HG03103 (cell line): ENCODE data around the gene ANO2.
"Not testable (repeated sequence)": the region's sequence is repeated elsewhere in the genome, so short reads cannot be mapped to it uniquely, and the experiment has no call there.

Source experiments
- ATAC-seq: cut with Tn5 transposase; IDR thresholded peaks from one replicate; pipeline ENCODE4 v1.9.1; 2021; ENCODE audit warnings: low read depth; ENCODE audit not compliant: unreplicated experiment

Gene ANO2

DNA sequence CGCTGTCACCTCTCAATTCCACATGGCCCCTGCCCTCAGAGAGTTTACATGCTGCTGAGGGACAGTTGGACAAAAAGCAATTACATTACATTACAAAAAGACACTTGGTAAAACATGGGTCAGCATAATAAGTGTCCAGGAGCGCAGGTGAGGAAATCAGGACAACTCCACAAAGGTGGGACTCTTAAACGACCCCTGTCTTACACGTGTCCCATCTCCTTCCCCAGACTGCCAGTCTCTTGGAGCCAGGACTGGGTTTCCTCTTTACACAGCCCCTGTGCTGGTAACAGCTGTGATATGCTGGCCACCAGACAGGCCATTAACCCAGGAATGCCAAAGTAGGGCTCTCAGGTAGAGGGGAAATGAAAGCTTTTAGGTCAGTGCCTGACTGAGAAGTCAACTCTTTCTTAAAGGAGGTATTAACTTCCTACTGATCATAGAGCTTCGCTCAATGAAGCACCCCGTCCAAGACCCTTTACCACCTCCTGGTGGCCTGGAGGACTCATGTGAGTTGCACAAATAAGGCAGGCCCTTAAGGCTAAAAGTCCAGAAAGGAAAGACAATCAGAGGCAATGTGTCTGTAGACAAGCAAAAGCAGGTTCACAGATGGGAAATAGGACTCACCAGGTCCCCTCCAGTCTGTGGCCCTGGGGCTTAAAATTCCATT, 55.5 kb downstream of the ANO2 start:
- no peak for ATAC-seq

- no peak for ATAC-seq
Observed at GRCh38 chr12:5888816-5889315, 56.2 kb downstream of the ANO2 start.

DNA sequence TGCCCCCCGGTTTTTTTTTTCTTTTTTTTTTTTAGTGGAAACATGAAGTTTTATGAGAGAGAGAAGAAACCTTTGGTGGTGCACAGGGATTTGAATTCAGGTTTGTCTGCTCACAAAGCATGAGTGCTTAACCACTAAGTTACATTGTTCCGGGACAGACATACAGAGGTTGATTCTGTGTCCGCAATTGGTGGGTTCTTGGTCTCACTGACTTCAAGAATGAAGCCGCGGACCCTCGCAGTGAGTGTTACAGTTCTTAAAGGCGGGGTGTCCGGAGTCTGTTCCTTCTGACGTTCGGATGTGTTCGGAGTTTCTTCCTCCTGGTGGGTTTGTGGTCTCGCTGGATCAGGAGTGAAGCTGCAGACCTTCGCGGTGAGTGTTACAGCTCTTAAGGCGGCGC, 57.2 kb downstream of the ANO2 start:
- not testable (repeated sequence) for ATAC-seq

- no peak for ATAC-seq
Observed at GRCh38 chr12:5884866-5885265, 60.2 kb downstream of the ANO2 start.

DNA sequence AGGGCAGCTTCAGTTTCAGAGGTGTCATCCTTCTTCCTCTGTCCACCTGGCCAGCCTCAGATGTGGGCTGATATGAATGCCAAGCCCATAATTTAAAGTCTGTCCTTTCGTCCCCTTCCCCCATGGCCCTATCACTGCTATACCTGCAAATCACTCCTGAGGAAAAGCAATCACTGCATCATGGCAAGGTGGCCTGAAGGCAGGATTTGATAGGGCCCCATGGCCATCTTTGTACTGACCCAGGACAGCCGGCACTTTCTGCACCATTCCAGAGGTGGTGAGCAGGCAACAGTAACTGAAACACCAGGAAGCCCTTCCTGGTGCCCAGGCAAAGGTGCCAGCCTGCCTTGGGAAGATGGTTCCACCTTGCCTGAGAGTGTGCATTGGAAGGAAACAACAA, 60.8 kb downstream of the ANO2 start:
- ATAC-seq = no peak

- no peak for ATAC-seq
Observed at GRCh38 chr12:5882511-5883190, 62.4 kb downstream of the ANO2 start.

DNA sequence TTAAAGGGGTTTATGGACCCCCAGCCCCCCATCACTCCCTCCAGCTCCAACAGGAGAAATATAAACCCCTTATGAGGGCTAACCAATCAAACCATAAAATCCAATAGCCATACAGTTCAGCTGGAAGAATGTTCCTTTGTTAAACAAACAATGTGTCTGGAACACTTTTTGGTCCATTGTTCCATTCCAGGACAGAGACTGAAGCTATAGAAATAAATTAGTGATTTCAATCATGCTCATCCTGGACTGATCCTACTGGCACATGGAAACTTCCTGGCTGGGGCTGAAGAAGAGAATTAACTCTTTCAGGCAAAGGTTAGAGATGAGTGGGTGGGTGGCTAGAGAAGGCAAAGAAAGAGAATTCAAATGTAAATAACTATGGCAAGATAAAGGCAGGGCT, 63.4 kb downstream of the ANO2 start:
- ATAC-seq = no peak

DNA sequence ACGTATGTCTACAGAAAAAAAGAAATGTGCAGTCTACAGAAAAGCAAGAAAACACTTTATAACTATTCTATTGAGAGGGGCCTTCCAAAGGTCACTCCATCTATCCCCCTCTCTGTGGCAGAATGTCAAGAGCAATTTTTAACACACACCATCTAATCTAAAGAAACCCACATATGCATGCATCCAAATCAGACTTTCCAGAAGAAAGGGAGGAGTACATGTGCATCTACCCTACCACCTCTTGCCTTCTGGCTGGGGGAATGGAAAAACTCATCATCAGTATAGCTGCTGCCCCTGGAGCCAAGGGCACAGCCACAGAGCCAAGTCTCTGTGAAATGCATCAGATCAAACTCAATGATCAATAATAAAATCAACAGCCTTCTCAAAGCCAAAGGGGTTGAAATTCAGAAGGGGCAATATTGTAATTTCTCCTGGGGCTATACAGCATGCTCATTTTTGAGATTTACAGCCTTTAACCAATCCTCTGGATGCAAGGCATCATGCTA, 63.9 kb downstream of the ANO2 start:
- no peak for ATAC-seq

GRCh38 chr12:5875851-5876250, 69.2 kb downstream of the ANO2 start:
- no peak for ATAC-seq

DNA sequence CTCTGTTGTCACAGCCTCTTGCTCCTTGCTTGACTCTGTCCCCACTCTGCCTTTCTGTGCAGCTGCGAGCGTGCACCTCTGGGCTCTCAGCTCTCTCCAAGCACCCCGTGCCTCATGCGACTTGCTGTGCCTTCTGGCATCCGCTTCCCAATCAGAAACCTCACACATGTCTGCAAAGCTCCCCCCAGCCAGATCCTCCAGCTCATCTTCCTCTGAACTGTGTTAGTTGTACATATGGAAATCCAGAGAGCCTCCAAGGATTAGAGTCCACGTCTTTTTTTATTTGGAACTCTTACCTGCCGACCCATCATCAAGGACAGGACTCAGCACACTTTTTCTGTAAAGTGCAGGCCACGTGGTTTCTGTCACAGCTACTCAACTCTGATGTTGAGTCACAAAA, 70.5 kb downstream of the ANO2 start:
- ATAC-seq = no peak

GRCh38 chr12:5873281-5873919, 71.7 kb downstream of the ANO2 start:
- ATAC-seq = no peak

- ATAC-seq = no peak
Observed at GRCh38 chr12:5872745-5873144, 72.3 kb downstream of the ANO2 start.

- no peak for ATAC-seq
Observed at GRCh38 chr12:5871741-5872140, 73.3 kb downstream of the ANO2 start.

GRCh38 chr12:5870183-5870582, 74.9 kb downstream of the ANO2 start:
- no peak for ATAC-seq

- ATAC-seq = no peak
Observed at GRCh38 chr12:5868625-5869295, 76.3 kb downstream of the ANO2 start.

GRCh38 chr12:5865397-5865796, 79.7 kb downstream of the ANO2 start:
- ATAC-seq = no peak

DNA sequence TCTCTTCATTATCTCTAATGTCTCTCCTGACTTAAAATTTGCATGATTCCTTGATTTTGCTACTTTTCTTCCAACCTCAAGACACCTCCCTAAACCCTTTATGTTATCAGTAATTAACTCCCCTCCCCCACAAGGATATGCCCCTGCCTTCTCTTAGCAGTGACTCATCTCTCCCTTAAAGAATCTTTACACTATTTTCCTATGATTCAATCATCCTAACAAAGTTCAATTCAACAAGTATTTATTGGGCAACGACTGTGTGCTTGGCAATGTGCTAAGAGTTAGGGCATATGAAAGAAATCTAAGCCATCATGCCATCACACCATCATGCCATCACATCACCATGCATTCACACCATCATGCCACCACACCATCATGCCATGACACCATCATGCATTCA, 80.1 kb downstream of the ANO2 start:
- no peak for ATAC-seq

DNA sequence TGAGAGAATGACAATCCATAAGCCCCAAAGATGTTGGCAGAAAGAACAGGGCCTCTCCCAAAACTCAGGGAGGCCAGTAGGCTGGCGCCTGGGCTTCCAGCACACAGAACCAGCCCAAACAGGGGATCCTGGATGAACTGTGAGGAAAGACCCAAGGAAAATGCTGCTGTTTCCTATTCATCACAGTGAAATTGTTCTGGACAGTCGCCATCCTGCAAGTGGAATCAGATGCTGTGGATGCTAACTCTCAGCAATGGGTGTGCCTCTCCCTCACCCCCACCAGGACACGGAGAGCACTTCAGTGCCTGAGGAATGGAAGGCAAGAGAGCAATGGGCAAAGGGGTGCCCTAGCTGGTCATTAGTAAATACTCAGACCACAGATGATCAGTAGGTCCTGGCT, 80.8 kb downstream of the ANO2 start:
- ATAC-seq = no peak

DNA sequence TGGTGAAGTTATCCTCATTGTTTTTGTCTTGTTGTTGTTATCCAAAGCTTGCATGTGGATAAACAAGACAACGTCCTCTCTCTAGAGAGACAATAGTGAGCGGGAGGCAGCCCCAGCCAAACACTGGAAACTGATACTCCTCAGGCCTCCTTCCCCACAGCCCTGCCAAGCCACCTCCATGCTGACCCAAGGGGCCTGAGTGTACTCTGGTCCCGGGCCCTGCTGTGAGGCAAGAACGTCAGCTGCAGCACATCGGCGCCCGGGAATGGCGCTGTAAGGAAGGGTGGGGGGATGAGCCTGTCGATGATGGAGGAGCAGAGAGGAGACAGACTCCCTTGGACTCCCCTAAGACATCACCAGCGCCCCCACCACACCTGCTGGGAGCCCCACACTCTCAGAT, 83.6 kb downstream of the ANO2 start:
- no peak for ATAC-seq

DNA sequence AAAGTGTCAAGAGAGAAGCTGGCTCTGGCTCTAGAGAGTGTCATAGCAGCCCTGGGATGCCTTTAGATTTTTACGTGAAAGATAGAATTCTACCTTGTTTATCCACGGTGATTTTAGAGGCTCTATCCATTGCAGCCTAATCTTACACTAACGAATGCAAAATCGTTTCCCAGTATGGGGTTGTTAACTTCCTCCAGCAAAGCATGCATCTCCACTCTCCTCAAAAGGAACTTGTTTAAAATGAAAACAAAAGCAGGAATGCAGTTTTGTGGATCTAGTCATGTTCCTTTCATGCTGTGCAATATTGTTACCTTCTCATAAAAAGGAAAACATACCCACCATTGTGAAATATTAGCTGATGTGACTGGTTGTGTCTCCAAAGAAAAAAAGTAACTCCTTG, 88.4 kb downstream of the ANO2 start:
- ATAC-seq = no peak

GRCh38 chr12:5846950-5847349, 98.1 kb downstream of the ANO2 start:
- ATAC-seq = no peak
